Measurements from ENCODE around the gene RASAL2.

The RASAL2 gene

DNA sequence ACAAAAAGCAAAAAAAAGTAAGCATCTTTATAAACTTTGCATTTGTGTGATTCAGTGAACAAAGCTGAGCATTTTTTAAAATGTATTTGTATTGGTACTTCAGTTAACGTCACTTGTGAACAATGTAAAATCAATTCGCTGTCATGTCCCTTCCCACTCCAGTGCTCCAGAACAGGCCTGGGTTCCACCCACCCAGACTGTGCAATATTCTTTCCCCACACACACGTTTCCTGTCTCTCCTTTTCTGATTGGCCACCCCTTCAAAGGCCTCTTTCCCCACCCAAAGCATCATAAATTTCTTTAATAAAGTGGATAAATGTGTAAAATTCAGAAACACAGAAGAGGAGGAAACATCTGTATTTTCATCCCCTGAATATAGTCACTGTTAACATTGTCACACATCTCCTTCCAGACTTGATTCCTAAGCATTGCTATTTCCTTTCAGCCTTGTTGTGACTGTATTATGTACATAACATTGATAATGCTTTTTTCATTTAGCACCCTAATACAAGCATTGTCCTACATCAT lies 390.9 kb downstream of the RASAL2 start:
- Mint-ChIP-seq H3K9me3 (no peaks in the 10 kb centered on the region), H3K27me3 (ENCODE audit: low read depth) (no peaks in the 10 kb centered on the region), H3K27ac (no peak overlapping the region), H3K4me1 (peaks cover 5% of the 10 kb centered on the region), H3K4me3 (no peak overlapping the region), H3K36me3 (ENCODE audit: low read depth) (peaks cover 7% of the 10 kb centered on the region)
- TF ChIP-seq CTCF (IDR thresholded peaks at IDR 0.05; ENCODE audit: unreplicated experiment in 3 of 3): no peak

- Mint-ChIP-seq H3K4me1 (peaks cover 5% of the 10 kb centered on the region), H3K4me3 (no peak overlapping the region), H3K27me3 (ENCODE audit: low read depth) (peaks cover 4% of the 10 kb centered on the region), H3K36me3 (ENCODE audit: low read depth) (peaks cover 4% of the 10 kb centered on the region), H3K9me3 (no peaks in the 10 kb centered on the region), H3K27ac (peak overlapping the region in 1 of 3 experiments; percentile 5)
- TF ChIP-seq CTCF (IDR thresholded peaks at IDR 0.05; ENCODE audit: unreplicated experiment in 3 of 3): no peak
Observed at GRCh38 chr1:178485541-178485981, 391.7 kb downstream of the RASAL2 start.

- Mint-ChIP-seq H3K4me3 (no peak overlapping the region), H3K27me3 (ENCODE audit: low read depth) (peaks cover 4% of the 10 kb centered on the region), H3K4me1 (peaks cover 5% of the 10 kb centered on the region), H3K27ac (no peak overlapping the region), H3K9me3 (no peaks in the 10 kb centered on the region), H3K36me3 (ENCODE audit: low read depth) (no peaks in the 10 kb centered on the region)
- TF ChIP-seq CTCF (IDR thresholded peaks at IDR 0.05; ENCODE audit: unreplicated experiment in 3 of 3): no peak
Observed at GRCh38 chr1:178486100-178487069, 392.5 kb downstream of the RASAL2 start.

DNA sequence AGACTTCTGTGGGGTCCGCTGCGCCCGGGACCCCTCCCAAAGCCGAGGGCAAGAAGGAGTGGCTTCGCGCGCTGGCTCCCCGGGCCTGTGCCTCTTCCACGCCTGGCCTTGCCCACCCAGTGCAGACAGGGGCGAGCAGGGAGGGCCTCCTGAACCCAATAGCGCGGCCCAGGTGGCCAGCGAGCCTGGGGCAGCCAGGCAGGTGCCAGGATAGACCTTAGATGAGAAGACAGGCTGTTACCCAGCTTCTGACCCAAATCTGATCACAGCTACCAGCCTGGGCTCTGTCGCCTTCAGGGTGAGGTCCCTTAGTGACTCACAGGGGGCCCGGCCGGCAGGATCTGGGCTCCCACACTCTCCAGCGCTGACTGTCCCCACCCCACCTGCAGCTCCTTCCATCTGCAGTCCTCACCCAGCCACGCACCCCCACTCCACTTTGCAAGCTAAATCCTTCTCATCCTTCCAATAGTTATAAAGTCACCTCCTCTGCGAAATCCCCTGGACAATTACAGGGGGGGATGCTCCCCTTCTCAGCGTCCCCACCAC lies 393.2 kb downstream of the RASAL2 start:
- Mint-ChIP-seq H3K4me1 (peaks cover 5% of the 10 kb centered on the region), H3K4me3 (no peak overlapping the region), H3K36me3 (ENCODE audit: low read depth) (no peaks in the 10 kb centered on the region), H3K27ac (no peak overlapping the region), H3K9me3 (no peaks in the 10 kb centered on the region), H3K27me3 (ENCODE audit: low read depth) (peaks cover 4% of the 10 kb centered on the region)
- no peak for TF ChIP-seq CTCF (IDR thresholded peaks at IDR 0.05; ENCODE audit: unreplicated experiment in 3 of 3)

DNA sequence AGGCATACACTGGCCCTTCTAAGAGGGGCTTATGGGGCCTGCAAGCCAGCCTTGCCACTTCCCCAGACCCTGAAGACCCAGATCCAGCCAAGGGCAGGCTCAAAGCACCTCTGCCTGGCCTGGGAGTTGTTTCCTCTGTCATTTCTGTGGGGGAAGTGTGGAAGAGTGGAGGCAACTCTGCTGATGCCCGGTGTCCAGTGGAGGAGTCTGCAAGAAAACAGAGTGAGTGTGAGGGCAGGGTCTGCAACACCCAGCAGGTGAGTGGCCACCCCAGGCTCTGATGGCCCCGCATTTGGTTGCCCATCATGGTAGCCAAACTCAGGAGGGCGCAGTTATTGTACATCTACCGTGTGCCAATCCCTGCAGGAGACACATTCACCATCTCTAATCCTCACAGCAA lies 394.5 kb downstream of the RASAL2 start:
- no peak overlapping the region for H3K4me3 Mint-ChIP-seq
- H3K4me1 Mint-ChIP-seq: peaks cover 5% of the 10 kb centered on the region
- peaks cover 4% of the 10 kb centered on the region for H3K27me3 Mint-ChIP-seq (ENCODE audit: low read depth)
- no peaks in the 10 kb centered on the region for H3K36me3 Mint-ChIP-seq (ENCODE audit: low read depth)
- H3K27ac Mint-ChIP-seq: no peak overlapping the region
- no peak for TF ChIP-seq CTCF (IDR thresholded peaks at IDR 0.05; ENCODE audit: unreplicated experiment in 3 of 3)
- H3K9me3 Mint-ChIP-seq: no peaks in the 10 kb centered on the region

Data from nephron (organoid).